Keratinocyte (primary cell): ENCODE results near the gene FOCAD. TPM values are rescaled to one million over a fixed set of nuclear protein-coding genes. Genes with fewer than 3 reads are reported as not detected.

Experiments used
- DNase-seq: peaks from one replicate; pipeline ENCODE4 v3.0.0-alpha.2; 2011; ENCODE audit warnings: low read depth, missing footprints, low spot score
- FAIRE-seq: peaks from 2 replicates; lab custom pipeline; 2011; peaks lifted over from hg19 to GRCh38; lab: Jason Lieb, UNC
- H2AFZ ChIP-seq: 2 replicates; pipeline ENCODE4 v1.6.0; 2012; ENCODE audit warnings: low read length, control low read depth, inconsistent platforms; ENCODE audit not compliant: control insufficient read depth
- H3K27ac ChIP-seq: 2 replicates; pipeline ENCODE4 v1.5.1; 2011; ENCODE audit warnings: low read length; ENCODE audit not compliant: control insufficient read depth, insufficient read depth
- H3K27me3 ChIP-seq: 3 replicates; pipeline ENCODE4 v1.6.0; 2011; ENCODE audit warnings: low read length; ENCODE audit not compliant: control insufficient read depth, insufficient read depth; ENCODE audit errors: extremely low read depth
- H3K36me3 ChIP-seq, 2 experiments: 2 replicates in 1 of 2; 3 replicates in 1 of 2; pipeline ENCODE4 v1.5.1; 2011; ENCODE audit warnings: low read length in 2 of 2, mild to moderate bottlenecking in 1 of 2; ENCODE audit not compliant: control insufficient read depth in 2 of 2, insufficient read depth in 2 of 2; ENCODE audit errors: extremely low read depth in 1 of 2
- H3K4me1 ChIP-seq: 3 replicates; pipeline ENCODE4 v1.5.1; 2011; ENCODE audit warnings: low read length; ENCODE audit not compliant: control insufficient read depth, insufficient read depth; ENCODE audit errors: extremely low read depth
- H3K4me2 ChIP-seq: 3 replicates; pipeline ENCODE4 v1.6.0; 2011; ENCODE audit warnings: low read depth, low read length; ENCODE audit not compliant: control insufficient read depth, insufficient read depth; ENCODE audit errors: extremely low read depth
- H3K4me3 ChIP-seq, 3 experiments: fragments of 200-600 bp in 1 of 3; sonication (generic) in 1 of 3; 2 replicates in 2 of 3; 3 replicates in 1 of 3; pipeline ENCODE4 v1.5.1; 2011 to 2016; ENCODE audit warnings: low read length in 3 of 3, mild to moderate bottlenecking in 3 of 3, control low read depth in 2 of 3, inconsistent platforms in 1 of 3, low read depth in 1 of 3, mixed read lengths in 1 of 3, mixed run types in 1 of 3, moderate library complexity in 1 of 3; ENCODE audit not compliant: control insufficient read depth in 2 of 3, insufficient read depth in 2 of 3; ENCODE audit errors: extremely low read depth in 1 of 3
- H3K79me2 ChIP-seq: 2 replicates; pipeline ENCODE4 v1.6.0; 2012; ENCODE audit warnings: low read length; ENCODE audit not compliant: control insufficient read depth, insufficient read depth
- H3K9ac ChIP-seq: 3 replicates; pipeline ENCODE4 v1.6.0; 2011; ENCODE audit warnings: low read length; ENCODE audit not compliant: control insufficient read depth, insufficient read depth; ENCODE audit errors: extremely low read depth
- H3K9me1 ChIP-seq: 3 replicates; pipeline ENCODE4 v1.6.0; 2011; ENCODE audit warnings: low read length; ENCODE audit not compliant: control insufficient read depth, insufficient read depth; ENCODE audit errors: extremely low read depth
- H3K9me3 ChIP-seq: 2 replicates; pipeline ENCODE4 v1.5.1; 2012; ENCODE audit warnings: low read depth, low read length; ENCODE audit not compliant: control insufficient read depth
- H4K20me1 ChIP-seq: 3 replicates; pipeline ENCODE4 v1.6.0; 2011; ENCODE audit warnings: low read length; ENCODE audit not compliant: control insufficient read depth, insufficient read depth; ENCODE audit errors: extremely low read depth
- CTCF ChIP-seq, 3 experiments: IDR thresholded peaks in 1 of 3; conservative IDR thresholded peaks in 1 of 3; optimal IDR thresholded peaks in 1 of 3; 2 replicates in 2 of 3; 3 replicates in 1 of 3; pipeline versions ENCODE3 to v1.5.1; 2011; ENCODE audit warnings: low read length in 3 of 3, mild to moderate bottlenecking in 3 of 3, moderate library complexity in 2 of 3, control low read depth in 1 of 3, inconsistent platforms in 1 of 3; ENCODE audit not compliant: insufficient read depth in 2 of 3; ENCODE audit errors: extremely low read depth in 1 of 3
- EZH2 ChIP-seq: IDR thresholded peaks from one replicate; pipeline ENCODE4 v1.6.1; 2012; ENCODE audit warnings: inconsistent platforms, mild to moderate bottlenecking, low read length, moderate library complexity
- dilution Hi-C: fragments of 300-500 bp; cut with MboI; formaldehyde crosslinking; loops from one replicate; pipeline ENCODE4 v1.7.0; 2020; ENCODE audit warnings: low sequenced_read_pairs; ENCODE audit not compliant: extremely low pct_ligation_motif_present
- polyA plus RNA-seq, 5 experiments: library from polyadenylated mRNA; depleted of rRNA in 3 of 5; stranded (reverse) in 3 of 5; stranded (forward) in 1 of 5; unstranded in 1 of 5; fragments of >200 nt; gene quantifications; 1 replicate in 1 of 5; 2 replicates in 3 of 5; 3 replicates in 1 of 5; pipeline versions ENCODE4 v1.2.1 to v1.2.3, GENCODE V29; 2011 to 2012; ENCODE audit warnings: missing spikeins in 2 of 5, low read depth in 1 of 5, low replicate concordance in 1 of 5

Gene FOCAD
- polyA plus RNA-seq, 1 donor (not counting 4 experiments of a cell fraction or from before 2014, with no cell fraction given) = 33.1 TPM

GRCh38 chr9:20848490-20848889, 164.4 kb downstream of the FOCAD start:
- Histone ChIP-seq H3K9me1 (no peaks in the 10 kb centered on the region), H3K4me3 (no peak overlapping the region), H3K79me2 (no peaks in the 10 kb centered on the region), H2AFZ (no peak overlapping the region), H3K36me3 (no peaks in the 10 kb centered on the region), H4K20me1 (no peaks in the 10 kb centered on the region), H3K9me3 (no peaks in the 10 kb centered on the region), H3K4me2 (no peak overlapping the region), H3K27me3 (no peaks in the 10 kb centered on the region), H3K27ac (no peak overlapping the region), H3K9ac (no peak overlapping the region), H3K4me1 (no peaks in the 10 kb centered on the region)
- dilution Hi-C loops = no loop called here
- DNase-seq (no peak), FAIRE-seq (peak; percentile 29)
- TF ChIP-seq CTCF (optimal IDR thresholded peaks at IDR 0.05 in 1 of 3, IDR thresholded peaks at IDR 0.05 in 1 of 3, conservative IDR thresholded peaks at IDR 0.05 in 1 of 3; ENCODE audit: extremely low read depth in 1 of 3, insufficient read depth in 2 of 3, low read length in 3 of 3) = no peak
- TF ChIP-seq EZH2 = no peak

GRCh38 chr9:20853866-20854265, 169.8 kb downstream of the FOCAD start:
- Histone ChIP-seq H2AFZ (no peak overlapping the region), H3K9ac (no peak overlapping the region), H3K79me2 (no peaks in the 10 kb centered on the region), H3K4me3 (no peak overlapping the region), H3K4me1 (no peaks in the 10 kb centered on the region), H3K27ac (no peak overlapping the region), H4K20me1 (no peaks in the 10 kb centered on the region), H3K9me3 (no peaks in the 10 kb centered on the region), H3K36me3 (no peaks in the 10 kb centered on the region), H3K9me1 (no peaks in the 10 kb centered on the region), H3K27me3 (no peaks in the 10 kb centered on the region), H3K4me2 (no peak overlapping the region)
- dilution Hi-C loops = no loop called here
- no peak for DNase-seq
- no peak for FAIRE-seq
- TF ChIP-seq EZH2 (no peak), CTCF (optimal IDR thresholded peaks at IDR 0.05 in 1 of 3, IDR thresholded peaks at IDR 0.05 in 1 of 3, conservative IDR thresholded peaks at IDR 0.05 in 1 of 3; ENCODE audit: extremely low read depth in 1 of 3, insufficient read depth in 2 of 3, low read length in 3 of 3) (no peak)
